ENCODE data around the gene DPF3. TPM values are rescaled to one million over a fixed set of nuclear protein-coding genes. Genes with fewer than 3 reads are reported as not detected.
"Not testable (repeated sequence)": the region's sequence is repeated elsewhere in the genome, so short reads cannot be mapped to it uniquely, and the experiment has no call there.

Gene DPF3
- total RNA-seq, 4 donors from 2014 or later: 0.39 to 3.4 (median 1.6) TPM

DNA sequence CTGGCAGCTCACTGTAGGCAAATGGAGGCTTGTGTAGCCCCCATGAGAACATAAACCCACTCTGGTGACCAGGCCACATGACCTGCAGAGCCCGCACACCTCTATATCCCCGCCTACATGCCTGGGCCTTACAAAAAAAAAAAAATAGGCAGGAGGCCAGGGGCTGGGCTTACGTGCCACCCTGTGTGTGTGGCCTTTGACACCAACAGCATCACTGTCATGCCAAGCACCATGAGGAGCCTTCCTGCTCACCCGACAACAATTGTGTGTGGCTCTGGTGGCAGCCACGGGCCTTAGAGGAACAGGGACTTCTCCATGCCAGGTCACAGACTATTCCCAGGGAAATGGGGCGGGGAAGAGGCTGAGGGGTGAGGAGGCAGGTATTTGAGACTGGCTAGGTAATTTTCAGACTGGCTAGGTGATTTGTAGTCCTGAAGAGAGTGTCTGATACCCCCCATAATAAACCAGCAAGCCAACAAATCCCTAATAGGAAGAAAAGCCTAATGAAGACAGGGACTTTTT, 140.0 kb downstream of the DPF3 start:
- H3K27ac ChIP-seq: no peak overlapping the region
- 91% methylated on average over 6 of the region's 6 CpGs for WGBS
- DNase-seq (ENCODE audit: low spot score in 2 of 2): no peak
- no peak overlapping the region for H3K4me3 ChIP-seq
- H3K4me1 ChIP-seq: no peaks in the 10 kb centered on the region
- H3K27me3 ChIP-seq: no peaks in the 10 kb centered on the region
- no peaks in the 10 kb centered on the region for H3K36me3 ChIP-seq
- H3K9me3 ChIP-seq: peaks cover under 1% of the 10 kb centered on the region
- no peak for TF ChIP-seq POLR2AphosphoS5 (IDR thresholded peaks at IDR 0.05)
- TF ChIP-seq POLR2A (IDR thresholded peaks at IDR 0.05): no peak
- TF ChIP-seq EP300 (IDR thresholded peaks at IDR 0.05): no peak
- TF ChIP-seq, protein P1, sequence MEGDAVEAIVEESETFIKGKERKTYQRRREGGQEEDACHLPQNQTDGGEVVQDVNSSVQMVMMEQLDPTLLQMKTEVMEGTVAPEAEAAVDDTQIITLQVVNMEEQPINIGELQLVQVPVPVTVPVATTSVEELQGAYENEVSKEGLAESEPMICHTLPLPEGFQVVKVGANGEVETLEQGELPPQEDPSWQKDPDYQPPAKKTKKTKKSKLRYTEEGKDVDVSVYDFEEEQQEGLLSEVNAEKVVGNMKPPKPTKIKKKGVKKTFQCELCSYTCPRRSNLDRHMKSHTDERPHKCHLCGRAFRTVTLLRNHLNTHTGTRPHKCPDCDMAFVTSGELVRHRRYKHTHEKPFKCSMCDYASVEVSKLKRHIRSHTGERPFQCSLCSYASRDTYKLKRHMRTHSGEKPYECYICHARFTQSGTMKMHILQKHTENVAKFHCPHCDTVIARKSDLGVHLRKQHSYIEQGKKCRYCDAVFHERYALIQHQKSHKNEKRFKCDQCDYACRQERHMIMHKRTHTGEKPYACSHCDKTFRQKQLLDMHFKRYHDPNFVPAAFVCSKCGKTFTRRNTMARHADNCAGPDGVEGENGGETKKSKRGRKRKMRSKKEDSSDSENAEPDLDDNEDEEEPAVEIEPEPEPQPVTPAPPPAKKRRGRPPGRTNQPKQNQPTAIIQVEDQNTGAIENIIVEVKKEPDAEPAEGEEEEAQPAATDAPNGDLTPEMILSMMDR (IDR thresholded peaks at IDR 0.05): no peak

DNA sequence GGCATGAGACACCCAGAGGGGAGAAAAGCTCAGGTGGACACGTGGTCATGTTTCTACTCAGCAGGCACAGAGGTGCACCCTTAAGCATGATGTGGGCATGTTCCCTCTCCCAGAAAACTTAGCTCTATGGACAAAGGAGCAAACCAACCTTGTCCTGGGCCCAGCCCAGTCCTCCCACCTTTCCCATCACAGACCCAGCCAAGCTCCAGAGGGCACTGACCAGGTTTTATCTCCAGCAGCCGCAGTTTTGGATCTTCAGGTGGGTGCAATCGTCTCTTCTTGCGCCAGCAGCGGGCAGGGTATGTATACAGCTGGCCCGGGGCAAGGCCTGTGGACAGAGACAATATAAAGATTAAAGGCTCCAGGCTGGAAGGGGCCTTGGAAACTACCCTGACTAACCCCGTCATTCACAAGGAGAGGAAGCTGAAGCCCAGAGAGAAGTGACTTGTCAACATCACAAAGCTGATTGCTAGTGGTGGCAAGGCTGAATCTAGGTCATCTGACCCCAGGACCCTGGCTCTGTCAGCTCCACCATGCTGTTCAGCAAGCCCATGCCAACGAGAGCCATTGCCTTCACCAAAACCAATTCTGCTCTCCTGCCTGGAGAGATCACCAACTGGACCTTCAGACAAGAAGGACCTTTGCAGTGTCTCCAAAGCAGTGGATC, 140.7 kb downstream of the DPF3 start:
- Histone ChIP-seq H3K4me1 (no peaks in the 10 kb centered on the region), H3K27ac (no peak overlapping the region), H3K27me3 (no peaks in the 10 kb centered on the region), H3K36me3 (no peaks in the 10 kb centered on the region), H3K4me3 (no peak overlapping the region), H3K9me3 (no peaks in the 10 kb centered on the region)
- TF ChIP-seq EP300 (IDR thresholded peaks at IDR 0.05) (no peak), POLR2AphosphoS5 (IDR thresholded peaks at IDR 0.05) (no peak), POLR2A (IDR thresholded peaks at IDR 0.05) (no peak)
- TF ChIP-seq, protein P1 (IDR thresholded peaks at IDR 0.05): no peak
- WGBS: 93% methylated on average over 7 of the region's 8 CpGs
- DNase-seq (ENCODE audit: low spot score in 2 of 2): no peak

DNA sequence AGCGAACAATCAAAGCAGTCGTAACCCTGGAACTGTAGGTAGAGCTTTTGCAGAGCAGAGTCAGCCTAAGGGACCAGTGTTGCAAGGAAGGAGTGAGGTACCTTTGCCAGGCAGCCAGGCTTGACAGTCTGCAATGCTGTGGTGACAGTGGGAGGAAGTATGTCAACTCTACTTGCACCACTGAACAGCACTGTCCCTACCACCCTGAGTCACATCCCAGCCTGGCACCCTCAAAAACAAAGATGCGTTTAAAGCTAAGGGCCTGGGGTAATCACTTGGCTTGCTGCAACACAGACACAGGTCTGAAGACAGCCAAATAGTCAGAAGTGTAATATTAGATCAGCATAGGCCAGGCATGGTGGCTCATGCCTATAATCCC, 141.9 kb downstream of the DPF3 start:
- TF ChIP-seq, protein P1 (IDR thresholded peaks at IDR 0.05): no peak
- TF ChIP-seq POLR2A (IDR thresholded peaks at IDR 0.05): no peak
- TF ChIP-seq POLR2AphosphoS5 (IDR thresholded peaks at IDR 0.05): no peak
- TF ChIP-seq EP300 (IDR thresholded peaks at IDR 0.05): no peak
- WGBS: 89% methylated on average over 3 of the region's 3 CpGs
- H3K27ac ChIP-seq: no peak overlapping the region
- H3K27me3 ChIP-seq: no peaks in the 10 kb centered on the region
- no peaks in the 10 kb centered on the region for H3K4me1 ChIP-seq
- no peak overlapping the region for H3K4me3 ChIP-seq
- H3K9me3 ChIP-seq: no peaks in the 10 kb centered on the region
- no peaks in the 10 kb centered on the region for H3K36me3 ChIP-seq
- DNase-seq (ENCODE audit: low spot score in 2 of 2): no peak

DNA sequence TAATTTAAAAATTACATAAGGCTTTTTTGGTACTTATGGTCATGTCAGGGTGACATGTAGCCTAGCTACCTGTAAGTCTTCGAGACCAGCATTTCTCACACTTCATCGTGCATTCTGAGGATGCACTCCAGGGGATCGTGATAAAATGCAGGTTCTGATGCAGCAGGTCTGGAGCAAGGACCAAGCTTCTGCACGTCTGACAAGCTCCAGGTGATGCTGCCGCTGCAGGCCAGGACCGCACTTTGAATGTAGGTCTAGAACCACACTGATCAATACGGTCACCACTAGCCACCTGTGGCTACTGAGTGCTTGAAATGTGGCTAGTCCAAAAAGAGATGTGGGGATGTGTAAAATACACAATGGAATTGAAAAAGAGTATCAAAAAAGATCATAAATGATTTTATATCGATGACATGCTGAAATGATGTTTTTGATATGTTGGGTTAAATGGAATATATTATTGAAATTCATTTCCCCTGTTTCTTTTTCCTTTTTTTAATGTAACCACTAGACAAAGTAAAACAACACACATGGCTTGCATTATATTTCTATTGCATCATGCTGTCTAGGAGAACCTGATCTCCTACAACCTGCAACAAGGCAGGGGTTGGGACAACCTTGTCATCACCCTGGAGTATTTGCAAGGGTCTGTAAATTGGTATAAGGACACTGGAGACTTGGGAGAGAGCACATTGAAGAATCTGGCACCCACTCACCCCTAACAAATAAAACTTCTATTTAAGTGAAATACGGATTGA, 142.4 kb downstream of the DPF3 start:
- H3K27me3 ChIP-seq: no peaks in the 10 kb centered on the region
- DNase-seq (ENCODE audit: low spot score in 2 of 2): no peak
- TF ChIP-seq, protein P1 (IDR thresholded peaks at IDR 0.05): no peak
- TF ChIP-seq POLR2AphosphoS5 (IDR thresholded peaks at IDR 0.05): no peak
- TF ChIP-seq POLR2A (IDR thresholded peaks at IDR 0.05): no peak
- no peak for TF ChIP-seq EP300 (IDR thresholded peaks at IDR 0.05)
- H3K36me3 ChIP-seq: no peaks in the 10 kb centered on the region
- H3K4me1 ChIP-seq: no peaks in the 10 kb centered on the region
- H3K27ac ChIP-seq: no peak overlapping the region
- H3K4me3 ChIP-seq: no peak overlapping the region
- 85% methylated on average over 9 of the region's 9 CpGs for WGBS
- no peaks in the 10 kb centered on the region for H3K9me3 ChIP-seq

DNA sequence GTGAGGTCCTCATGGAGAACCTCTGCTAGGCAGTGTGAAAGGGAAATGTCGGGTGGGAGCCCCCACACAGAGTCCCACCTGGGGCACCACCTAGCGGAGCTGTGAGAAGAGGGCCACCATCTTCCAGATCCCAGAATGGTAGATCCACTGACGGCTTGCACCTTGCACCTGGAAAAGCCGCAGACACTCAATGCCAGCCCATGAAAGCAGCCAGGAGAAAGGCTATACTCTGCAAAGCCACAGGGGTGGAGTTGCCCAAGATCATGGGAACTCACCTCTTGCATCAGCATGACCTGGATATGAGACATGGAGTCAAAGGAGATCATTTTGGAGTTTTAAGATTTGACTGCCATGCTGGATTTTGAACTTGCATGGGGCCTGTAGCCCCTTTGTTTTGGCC, 145.0 kb downstream of the DPF3 start:
- not testable (repeated sequence) for H3K4me1 ChIP-seq; H3K36me3 ChIP-seq; H3K27me3 ChIP-seq; DNase-seq (ENCODE audit: low spot score in 2 of 2); H3K4me3 ChIP-seq; H3K27ac ChIP-seq; H3K9me3 ChIP-seq
- WGBS: 82% methylated on average over 2 of the region's 4 CpGs

Measured in suprapubic skin (tissue), 4 donors.